GM13977 (cell line): Measurements from ENCODE around the gene MBD5.
"Not testable (repeated sequence)": the region's sequence is repeated elsewhere in the genome, so short reads cannot be mapped to it uniquely, and the experiment has no call there.

Experiments used
- DNase-seq: peaks from one replicate; pipeline ENCODE4 v3.0.0; 2012; ENCODE audit warnings: low spot score
- in situ Hi-C: fragments of 300-500 bp; cut with MboI; formaldehyde crosslinking; loops from one replicate; pipeline ENCODE4 v1.12.0; 2022; ENCODE audit warnings: low sequenced_read_pairs, low pct_unique_long_range_greater_than_20kb, mixed read lengths, inconsistent platforms; ENCODE audit not compliant: unreplicated experiment
- TF ChIP-seq, protein P1 (sequence below): IDR thresholded peaks from 2 replicates; pipeline ENCODE4 v1.5.1; 2012; ENCODE audit warnings: mild to moderate bottlenecking, control low read depth; ENCODE audit not compliant: insufficient read depth; ENCODE audit errors: extremely low read depth, missing control alignments

MBD5 gene

DNA sequence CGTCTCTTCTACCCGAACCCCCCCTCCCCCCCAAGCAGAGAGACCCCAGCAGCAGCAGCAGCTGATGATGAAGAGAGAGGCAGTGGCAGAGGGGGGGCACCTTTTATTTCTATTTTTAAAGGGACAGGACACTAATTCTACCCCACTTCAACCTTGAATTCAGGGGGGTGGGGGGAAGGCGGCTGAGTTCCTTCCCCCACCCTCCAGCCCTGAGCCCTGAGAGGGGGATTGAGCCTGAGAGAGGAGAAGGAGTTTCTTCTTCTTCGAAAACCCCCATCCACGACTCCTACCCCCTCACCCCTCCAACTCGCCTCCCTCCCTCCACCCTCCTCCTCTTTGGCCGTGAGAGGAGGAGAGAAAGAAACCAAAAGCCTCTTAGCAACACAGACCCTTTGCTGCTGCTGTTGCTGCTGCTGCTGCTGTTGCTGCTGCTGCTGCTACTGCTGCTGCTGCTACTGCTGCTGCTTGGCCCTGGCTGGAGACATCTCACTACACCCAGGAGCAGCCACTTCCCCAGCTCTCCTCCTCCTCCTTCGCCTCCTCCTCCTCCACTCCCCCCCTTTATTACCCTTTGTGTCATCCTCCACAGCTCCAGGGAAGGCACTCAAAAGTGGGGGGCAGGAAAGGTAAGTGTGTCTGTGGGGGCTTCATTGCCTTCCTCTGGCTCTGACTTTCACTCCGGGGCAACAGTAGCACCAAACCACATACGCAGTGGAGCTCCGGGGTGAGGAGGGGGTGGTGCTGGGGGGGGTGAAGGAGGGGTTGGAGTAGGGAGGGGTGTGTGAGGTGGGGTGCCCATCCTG lies at the start of gene MBD5:
TSS of gene MBD5 (plus strand) at position 33 of the 803 bp plus-strand sequence.
- TF ChIP-seq, protein P1, sequence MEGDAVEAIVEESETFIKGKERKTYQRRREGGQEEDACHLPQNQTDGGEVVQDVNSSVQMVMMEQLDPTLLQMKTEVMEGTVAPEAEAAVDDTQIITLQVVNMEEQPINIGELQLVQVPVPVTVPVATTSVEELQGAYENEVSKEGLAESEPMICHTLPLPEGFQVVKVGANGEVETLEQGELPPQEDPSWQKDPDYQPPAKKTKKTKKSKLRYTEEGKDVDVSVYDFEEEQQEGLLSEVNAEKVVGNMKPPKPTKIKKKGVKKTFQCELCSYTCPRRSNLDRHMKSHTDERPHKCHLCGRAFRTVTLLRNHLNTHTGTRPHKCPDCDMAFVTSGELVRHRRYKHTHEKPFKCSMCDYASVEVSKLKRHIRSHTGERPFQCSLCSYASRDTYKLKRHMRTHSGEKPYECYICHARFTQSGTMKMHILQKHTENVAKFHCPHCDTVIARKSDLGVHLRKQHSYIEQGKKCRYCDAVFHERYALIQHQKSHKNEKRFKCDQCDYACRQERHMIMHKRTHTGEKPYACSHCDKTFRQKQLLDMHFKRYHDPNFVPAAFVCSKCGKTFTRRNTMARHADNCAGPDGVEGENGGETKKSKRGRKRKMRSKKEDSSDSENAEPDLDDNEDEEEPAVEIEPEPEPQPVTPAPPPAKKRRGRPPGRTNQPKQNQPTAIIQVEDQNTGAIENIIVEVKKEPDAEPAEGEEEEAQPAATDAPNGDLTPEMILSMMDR: no peak
- peak; percentile 34 for DNase-seq
- in situ Hi-C loops: no loop called here

DNA sequence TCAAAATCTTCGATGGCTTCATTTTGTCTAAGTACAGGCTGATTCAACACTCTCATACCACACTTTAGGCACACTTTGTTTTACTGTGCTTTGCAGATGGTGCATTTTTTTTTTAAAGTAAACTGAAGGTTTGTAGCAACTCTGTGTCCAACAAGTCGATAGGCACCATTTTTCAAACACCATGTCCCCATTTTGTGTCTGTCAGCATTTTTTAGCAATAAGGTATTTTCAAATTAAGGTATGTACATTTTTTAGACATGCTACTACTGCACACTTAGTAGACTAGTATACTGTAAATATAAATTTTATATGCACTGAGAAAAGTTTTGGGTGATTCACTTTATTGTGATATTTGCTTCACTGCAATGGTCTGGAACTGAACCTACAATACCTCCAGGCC lies 44.8 kb upstream of the MBD5 start:
- no peak for DNase-seq
- TF ChIP-seq, protein P1: no peak
- in situ Hi-C loops: loop anchor here (25.0 kb wide), 1 partner anchor 1011 kb away; no protein-coding TSS in a partner anchor

DNA sequence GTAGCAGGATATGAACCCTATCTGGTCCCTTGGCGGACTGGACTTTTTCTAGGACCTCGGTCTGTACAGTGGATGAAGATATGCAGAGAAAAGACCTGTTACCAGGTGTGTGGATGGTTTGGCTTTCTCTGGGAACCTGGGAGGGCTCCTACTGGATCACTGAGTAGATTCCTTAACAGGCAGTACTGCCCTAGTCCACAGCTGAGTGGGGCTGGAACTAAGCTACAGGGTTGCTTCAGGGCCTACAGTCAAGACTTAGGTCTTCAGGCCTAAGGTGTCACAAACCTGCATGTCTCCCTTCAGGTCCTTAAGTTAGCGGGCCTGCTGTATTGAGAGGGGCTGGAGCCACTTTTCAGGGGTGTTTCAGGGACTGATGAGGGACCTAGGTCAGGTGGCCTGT lies 43.2 kb upstream of the MBD5 start:
- in situ Hi-C loops: loop anchor here (25.0 kb wide), 1 partner anchor 1010 kb away; no protein-coding TSS in a partner anchor
- TF ChIP-seq, protein P1: no peak

DNA sequence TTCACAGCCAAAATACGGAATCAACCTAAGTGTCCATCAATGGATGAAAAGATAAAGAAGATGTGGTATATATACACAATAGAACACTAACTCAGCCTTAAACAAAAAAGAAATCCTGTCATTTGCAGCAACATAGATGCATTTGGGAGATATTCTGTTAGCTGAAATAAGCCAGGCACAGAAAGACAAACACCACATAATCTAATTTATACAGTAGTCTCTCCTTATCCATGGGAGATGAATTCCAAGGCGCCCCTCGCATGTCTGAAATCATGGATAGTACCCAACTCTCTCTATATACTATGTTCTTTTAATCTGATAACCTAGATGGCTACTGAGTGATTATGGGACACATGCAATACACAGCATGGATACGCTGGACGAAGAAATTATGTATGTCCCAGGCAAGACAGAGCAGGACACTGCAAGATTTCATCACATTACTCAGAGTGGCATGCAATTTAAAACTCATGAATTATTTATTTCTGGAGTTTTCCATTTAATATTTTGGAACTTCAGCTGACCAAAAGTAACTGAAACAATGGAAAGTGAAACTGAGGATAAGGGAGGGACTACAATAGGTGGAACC lies 39.9 kb upstream of the MBD5 start:
- no peak for DNase-seq
- TF ChIP-seq, protein P1: no peak
- in situ Hi-C loops: loop anchor here (25.0 kb wide), 1 partner anchor 1006 kb away; no protein-coding TSS in a partner anchor

More for the DNA sequence above, 43.2 kb upstream of the MBD5 start:
- no peak for DNase-seq

DNA sequence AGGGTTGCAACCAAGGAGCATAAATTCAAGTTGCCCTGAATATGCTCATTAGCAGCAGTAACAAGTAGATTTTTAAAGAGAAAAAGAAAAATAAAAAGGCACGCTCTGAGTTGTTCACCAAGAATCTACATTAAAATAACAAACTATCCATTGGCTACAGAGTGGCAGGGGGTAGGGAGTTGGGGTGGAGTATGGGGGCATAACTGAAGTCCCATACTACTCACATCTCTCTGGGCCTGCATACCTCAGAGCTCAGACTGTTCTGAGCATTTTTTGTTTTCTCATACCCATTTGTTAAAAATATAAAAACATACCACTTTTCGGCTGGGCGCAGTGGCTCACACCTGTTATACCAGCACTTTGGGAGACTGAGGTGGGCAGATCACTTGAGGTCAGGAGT lies 31.8 kb upstream of the MBD5 start:
- in situ Hi-C loops: loop anchor here (25.0 kb wide), 1 partner anchor 998 kb away; no protein-coding TSS in a partner anchor
- no peak for DNase-seq
- TF ChIP-seq, protein P1: no peak

DNA sequence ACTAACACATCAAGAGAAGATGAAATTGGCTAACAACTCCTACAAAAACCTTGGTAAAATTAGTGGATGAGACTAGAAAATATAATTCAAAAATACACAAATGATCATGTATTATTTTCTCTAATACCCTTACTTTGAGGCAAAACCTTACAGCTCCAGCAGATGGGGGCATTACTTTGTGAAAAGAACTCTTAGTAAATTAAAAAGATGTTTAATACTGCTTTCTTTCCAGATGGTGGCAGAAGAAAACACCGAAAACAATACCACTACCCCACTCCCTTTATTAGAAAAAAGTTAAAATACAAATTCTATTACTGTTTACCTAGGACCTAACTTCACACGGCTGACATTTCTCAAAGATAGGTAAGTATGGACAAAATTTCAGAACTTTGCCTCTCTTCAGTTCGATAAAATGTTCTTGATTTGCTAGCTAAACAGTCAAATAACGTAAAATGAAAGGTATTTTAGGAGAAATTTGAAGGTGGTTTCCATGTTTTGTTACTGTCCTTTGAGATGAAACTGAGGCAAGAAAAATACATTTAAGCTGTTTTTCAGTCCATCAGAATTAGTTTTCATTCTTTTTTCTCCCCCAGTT lies 31.0 kb upstream of the MBD5 start:
- in situ Hi-C loops: loop anchor here (5.0 to 25.0 kb wide), 2 partner anchors 517 to 997 kb away; no protein-coding TSS in a partner anchor
- DNase-seq: peak; percentile 55
- TF ChIP-seq, protein P1: peak; percentile 73

DNA sequence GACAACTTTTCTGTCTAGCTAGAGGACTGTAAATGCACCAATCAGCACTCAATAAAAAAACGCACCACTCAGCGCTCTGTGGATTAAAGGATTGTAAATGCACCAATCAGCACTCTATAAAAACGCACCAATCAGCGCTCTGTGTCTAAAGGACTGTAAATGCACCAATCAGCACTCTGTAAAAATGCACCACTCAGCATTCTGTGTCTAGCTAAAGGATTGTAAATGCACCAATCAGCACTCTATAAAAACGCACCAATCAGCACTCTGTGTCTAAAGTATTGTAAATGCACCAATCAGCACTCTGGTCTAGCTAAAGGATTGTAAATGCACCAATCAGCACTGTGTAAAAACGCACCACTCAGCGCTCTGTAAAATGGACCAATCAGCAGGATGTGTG lies 25.9 kb upstream of the MBD5 start:
- in situ Hi-C loops: loop anchor here (5.0 to 25.0 kb wide), 2 partner anchors 512 to 992 kb away; no protein-coding TSS in a partner anchor

More for the DNA sequence above, 25.9 kb upstream of the MBD5 start:
- DNase-seq: not testable (repeated sequence)
